ENCODE results near the gene NUBP2.

NUBP2 gene

DNA sequence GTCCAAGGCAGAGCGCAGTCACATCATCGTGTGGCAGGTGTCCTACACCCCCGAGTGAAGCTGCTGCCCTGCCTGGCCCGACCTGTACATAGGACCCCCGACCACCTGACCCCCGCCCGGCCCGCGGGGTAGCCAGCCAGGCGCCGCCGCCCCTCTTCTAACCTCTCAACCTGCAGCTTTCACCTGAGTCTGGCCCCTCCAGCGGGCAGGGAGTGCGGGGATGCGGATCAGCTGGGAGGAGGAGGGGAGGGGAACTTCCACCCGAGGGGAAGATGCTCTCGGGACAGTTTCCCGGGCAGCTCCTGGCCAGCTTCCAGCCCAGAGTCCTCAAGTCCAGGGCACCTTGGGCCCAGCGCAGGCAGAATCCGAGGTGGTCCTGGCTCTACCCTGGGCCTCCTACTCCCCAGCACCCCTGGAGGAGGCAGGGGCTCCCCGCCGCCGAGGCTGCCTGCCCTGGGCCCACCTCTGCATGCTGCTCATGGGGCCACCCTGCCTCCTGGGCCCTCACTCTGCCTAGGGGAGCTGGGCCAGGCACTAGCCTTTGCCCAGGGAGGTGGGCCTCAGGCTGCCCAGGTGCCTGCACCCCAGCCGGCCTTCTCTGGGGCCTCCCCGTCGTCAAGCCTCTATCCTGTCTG is 13.9 kb upstream of the NUBP2 start:
- no peak for DNase-seq (ENCODE audit: low read depth)
- TF ChIP-seq, protein P1, sequence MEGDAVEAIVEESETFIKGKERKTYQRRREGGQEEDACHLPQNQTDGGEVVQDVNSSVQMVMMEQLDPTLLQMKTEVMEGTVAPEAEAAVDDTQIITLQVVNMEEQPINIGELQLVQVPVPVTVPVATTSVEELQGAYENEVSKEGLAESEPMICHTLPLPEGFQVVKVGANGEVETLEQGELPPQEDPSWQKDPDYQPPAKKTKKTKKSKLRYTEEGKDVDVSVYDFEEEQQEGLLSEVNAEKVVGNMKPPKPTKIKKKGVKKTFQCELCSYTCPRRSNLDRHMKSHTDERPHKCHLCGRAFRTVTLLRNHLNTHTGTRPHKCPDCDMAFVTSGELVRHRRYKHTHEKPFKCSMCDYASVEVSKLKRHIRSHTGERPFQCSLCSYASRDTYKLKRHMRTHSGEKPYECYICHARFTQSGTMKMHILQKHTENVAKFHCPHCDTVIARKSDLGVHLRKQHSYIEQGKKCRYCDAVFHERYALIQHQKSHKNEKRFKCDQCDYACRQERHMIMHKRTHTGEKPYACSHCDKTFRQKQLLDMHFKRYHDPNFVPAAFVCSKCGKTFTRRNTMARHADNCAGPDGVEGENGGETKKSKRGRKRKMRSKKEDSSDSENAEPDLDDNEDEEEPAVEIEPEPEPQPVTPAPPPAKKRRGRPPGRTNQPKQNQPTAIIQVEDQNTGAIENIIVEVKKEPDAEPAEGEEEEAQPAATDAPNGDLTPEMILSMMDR (IDR thresholded peaks at IDR 0.05; ENCODE audit: control insufficient read depth, extremely low read depth, insufficient read depth), result no peak
- H3K4me3 ChIP-seq (ENCODE audit: low read depth, low read length), result no peak overlapping the region

DNA sequence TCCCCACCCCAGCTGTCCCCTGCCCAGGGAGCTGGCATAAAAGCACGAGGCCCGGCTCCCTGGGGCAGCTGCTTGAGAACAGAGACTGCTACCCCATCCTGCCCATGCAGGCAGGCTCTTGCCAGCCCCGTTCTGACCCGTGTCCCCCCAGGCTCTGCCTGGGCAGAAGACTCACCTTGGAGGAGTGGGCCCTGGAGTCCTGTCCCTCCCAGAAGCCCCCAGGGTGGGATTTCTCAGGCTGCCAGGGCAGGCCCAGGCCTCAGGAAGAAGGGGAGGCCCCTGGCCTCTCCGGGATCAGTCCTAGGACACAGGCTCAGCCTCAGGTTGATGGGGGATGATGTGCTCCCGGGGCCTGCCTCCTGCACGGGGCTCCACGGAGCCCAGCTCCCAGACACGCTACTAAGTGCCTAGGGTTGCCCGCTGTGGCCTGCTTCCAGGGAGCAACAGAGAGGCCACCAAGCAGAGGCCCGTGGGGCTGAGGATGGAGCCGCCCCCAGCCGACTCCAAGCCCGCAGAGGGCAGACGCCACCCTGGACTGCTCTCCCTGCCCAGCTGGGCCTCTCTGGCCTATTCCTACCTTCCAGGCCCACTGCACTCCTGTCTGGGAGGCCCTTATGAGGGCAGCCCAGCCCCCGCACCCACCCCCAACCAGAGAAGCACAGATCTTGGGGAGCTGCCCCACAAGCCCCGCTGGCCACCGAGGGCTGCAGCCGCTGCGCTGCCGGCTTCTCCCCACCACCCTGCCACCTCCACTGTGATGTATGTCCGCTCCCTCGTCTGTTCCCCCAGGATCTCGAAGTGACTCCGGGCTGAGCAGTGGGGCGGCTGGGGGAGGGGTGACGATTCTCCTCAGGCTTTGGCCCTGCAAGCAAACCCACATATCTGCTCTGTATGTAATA is 13.1 kb upstream of the NUBP2 start:
- H3K4me3 ChIP-seq (ENCODE audit: low read depth, low read length), result peak overlapping the region; percentile 94
- TF ChIP-seq, protein P1 (IDR thresholded peaks at IDR 0.05; ENCODE audit: control insufficient read depth, extremely low read depth, insufficient read depth), result no peak
- no peak for DNase-seq (ENCODE audit: low read depth)

DNA sequence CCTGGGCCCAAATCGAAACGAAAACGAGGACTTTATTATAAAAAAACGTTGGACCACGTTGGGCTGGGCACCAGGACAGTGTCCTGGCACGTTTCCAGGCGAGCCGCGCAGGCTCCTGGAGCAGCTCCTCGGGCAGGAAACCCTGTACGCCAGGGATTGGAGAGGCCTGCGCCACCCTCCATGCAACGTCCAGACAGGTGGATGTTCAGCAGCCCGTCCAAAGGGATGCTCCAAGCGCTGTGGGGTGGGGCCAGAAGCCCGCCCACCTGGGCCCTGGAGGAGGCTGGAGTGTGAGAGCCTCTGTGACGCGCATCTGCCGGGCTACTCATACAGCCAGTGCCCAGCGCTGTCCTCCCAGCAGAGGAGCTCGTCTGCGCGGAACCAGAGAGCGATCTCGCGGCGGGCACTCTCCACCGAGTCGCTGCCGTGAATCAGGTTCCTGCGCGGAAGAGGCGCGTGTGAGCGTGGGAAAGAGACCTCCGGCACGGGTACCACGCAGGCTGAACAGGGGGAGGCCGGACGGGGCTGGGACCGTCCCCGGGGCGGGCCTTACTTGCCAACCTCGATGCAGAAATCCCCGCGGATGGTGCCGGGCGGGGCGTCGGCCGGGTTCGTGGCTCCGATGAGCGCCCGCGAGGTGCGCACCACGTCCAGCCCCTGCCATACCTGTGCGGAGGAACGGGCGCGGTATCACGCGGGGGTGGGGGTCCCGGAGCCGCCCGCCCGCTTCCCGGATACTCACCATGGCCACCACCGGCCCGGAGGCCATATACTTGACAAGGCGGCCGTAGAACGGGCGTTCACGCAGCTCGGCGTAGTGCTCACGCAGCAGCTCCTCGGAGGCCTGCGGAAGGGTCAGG is 12.2 kb upstream of the NUBP2 start:
- peak overlapping the region; percentile 94 for H3K4me3 ChIP-seq (ENCODE audit: low read depth, low read length)
- TF ChIP-seq, protein P1 (IDR thresholded peaks at IDR 0.05; ENCODE audit: control insufficient read depth, extremely low read depth, insufficient read depth), result no peak
- DNase-seq (ENCODE audit: low read depth), result peak; percentile 90

DNA sequence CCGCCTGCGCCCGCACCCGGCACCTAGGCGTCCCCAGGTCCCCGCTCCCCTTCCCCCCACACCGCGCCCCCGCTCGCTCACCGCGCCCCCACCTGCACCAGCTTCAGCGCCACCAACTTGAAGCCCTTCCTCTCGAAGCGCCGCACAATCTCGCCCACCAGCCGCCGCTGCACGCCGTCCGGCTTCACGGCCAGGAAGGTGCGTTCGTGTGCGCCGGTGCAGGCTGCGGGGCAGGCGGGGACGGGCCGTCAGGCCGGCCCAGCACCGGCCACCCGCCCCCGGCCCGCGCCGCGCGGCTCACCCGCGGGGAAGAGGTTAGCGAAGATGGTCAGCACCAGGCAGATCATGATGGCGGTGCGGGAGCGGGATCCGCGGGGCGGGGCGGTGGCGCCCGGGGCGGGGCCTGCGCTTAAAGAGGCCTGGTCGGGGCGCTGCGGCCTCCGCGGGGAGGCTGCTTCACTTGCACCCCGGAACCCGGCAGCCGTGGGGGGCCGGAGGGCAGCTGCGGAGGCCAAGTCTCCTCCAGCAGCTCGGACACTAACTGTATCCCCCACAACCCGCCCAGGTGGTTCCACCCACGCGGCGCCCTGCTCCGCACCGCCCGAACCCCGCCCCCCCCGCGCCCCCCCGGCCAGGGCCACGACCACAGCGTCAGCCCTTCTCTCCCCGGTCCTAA is 11.4 kb upstream of the NUBP2 start, which contains the start of gene NME3:
NME3 (minus strand) TSS at position 356 of the 676 bp plus-strand sequence; CDS start at position 347, 9 bp downstream.
- DNase-seq (ENCODE audit: low read depth), result no peak
- H3K4me3 ChIP-seq (ENCODE audit: low read depth, low read length), result peak within 1 kb of the TSS; percentile 94

DNA sequence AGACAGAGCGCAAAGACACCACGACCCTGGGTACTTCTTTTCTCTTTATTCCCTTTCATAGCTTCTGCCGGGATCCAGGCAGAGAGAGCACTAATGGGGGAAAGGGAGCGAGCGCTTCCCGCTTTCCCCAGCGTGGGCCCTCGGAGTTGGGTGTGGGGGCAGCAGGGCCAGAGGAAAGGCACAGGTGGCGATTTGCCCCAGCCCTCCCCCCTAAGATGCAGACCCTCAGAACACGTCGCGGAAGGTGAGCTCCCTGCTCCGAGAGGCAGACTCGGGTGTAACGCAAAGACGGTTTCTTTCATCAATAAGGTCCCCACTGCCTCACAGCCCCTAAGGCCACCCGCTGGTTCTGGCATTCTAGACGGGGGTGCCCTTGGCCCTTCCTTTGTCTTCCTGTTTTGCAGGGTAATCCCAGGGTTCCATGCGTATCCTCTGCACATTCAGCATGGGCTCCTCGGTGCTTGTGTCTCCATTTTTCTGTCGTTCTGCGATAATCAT is 10.8 kb upstream of the NUBP2 start:
- no peak for DNase-seq (ENCODE audit: low read depth)

More for the DNA sequence above, 11.4 kb upstream of the NUBP2 start, which contains the start of gene NME3:
- TF ChIP-seq, protein P1 (IDR thresholded peaks at IDR 0.05; ENCODE audit: control insufficient read depth, extremely low read depth, insufficient read depth), result no peak

More for the DNA sequence above, 10.8 kb upstream of the NUBP2 start:
- H3K4me3 ChIP-seq (ENCODE audit: low read depth, low read length), result peak overlapping the region; percentile 94
- TF ChIP-seq, protein P1 (IDR thresholded peaks at IDR 0.05; ENCODE audit: control insufficient read depth, extremely low read depth, insufficient read depth), result no peak

Measured in LNCaP clone FGC (cell line).